ENCODE data around the gene RPS6KC1.

RPS6KC1 gene

GRCh38 chr1:213231795-213232231, 180.8 kb downstream of the RPS6KC1 start:
- no peak for DNase-seq

DNA sequence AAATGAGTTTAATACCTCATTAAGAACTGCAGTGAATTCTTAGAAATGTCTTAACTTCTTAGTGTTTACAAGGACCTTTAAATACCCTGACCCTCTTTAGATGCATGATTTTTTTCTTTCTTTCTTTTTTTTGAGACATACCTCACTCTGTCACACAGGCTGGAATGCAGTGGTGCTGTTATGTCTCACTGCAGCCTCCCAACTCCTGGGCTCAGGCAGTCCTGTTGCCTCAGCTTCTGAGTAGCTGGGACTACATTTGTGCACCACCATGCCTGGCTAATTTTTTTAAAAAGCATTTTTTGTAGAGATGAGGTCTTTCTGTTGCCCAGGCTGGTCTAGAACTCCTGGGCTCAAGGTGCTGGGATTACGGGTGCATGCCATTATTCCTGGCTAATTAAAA, 191.8 kb downstream of the RPS6KC1 start:
- DNase-seq (no peak), ATAC-seq (no peak)

More at GRCh38 chr1:213231795-213232231, 180.8 kb downstream of the RPS6KC1 start:
- no peak for ATAC-seq

GRCh38 chr1:213244664-213245091, 193.6 kb downstream of the RPS6KC1 start:
- DNase-seq (peak; percentile 21), ATAC-seq (no peak)

- ATAC-seq (no peak), DNase-seq (no peak)
Measured at GRCh38 chr1:213245260-213245910, 194.3 kb downstream of the RPS6KC1 start.

GRCh38 chr1:213247038-213247437, 196.0 kb downstream of the RPS6KC1 start:
- ATAC-seq (no peak), DNase-seq (no peak)

DNA sequence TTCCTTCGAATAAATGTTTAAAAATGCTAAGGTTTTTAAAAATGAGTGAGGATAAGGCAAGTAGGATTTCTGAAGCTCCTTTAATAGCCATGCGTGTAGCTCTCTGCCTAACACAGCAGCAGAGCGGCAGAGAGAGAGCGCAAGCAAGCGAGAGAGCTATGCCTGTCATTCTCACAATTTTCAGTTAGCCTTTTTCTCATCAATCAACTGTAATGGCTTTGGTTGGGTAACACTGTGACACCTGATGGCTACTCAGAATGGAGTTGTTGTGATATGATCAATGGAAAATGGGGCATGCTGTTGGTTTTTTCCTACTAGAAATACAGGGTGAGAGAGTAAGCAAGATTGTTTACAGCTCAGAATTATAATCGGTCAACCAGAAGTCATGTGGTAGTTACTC, 198.4 kb downstream of the RPS6KC1 start:
- no peak for ATAC-seq
- DNase-seq, result no peak

- DNase-seq (no peak), ATAC-seq (no peak)
Measured at GRCh38 chr1:213250041-213250440, 199.0 kb downstream of the RPS6KC1 start.

- ATAC-seq (no peak), DNase-seq (no peak)
Measured at GRCh38 chr1:213250446-213250845, 199.4 kb downstream of the RPS6KC1 start.

- DNase-seq, result no peak
- ATAC-seq, result no peak
Measured at GRCh38 chr1:213251972-213252371, 200.9 kb downstream of the RPS6KC1 start.

- DNase-seq (no peak), ATAC-seq (no peak)
Measured at GRCh38 chr1:213256438-213257087, 205.5 kb downstream of the RPS6KC1 start.

- ATAC-seq (no peak), DNase-seq (no peak)
Measured at GRCh38 chr1:213260311-213261075, 209.5 kb downstream of the RPS6KC1 start.

DNA sequence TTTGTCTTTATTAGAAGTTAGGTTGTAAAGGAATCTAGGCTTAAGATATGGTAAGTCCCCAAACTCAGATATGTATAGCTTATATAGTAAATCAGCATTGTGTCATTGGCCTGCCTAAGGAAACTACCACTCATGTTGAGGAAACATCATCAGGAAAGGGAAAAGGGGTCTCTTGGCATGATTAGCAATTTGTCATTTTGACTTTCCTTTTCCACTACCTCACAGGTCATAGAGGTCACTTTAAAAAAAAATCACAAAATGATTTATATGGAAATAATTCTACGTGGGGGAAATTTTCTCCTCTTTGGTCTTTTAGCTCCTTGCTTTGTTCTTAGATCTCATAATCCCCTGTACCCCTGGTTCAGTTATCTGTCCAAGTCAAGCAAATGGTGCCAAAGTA, 213.5 kb downstream of the RPS6KC1 start:
- ATAC-seq (no peak), DNase-seq (no peak)

GRCh38 chr1:213266983-213267772, 216.1 kb downstream of the RPS6KC1 start:
- ATAC-seq (no peak), DNase-seq (no peak)

- DNase-seq, result no peak
- no peak for ATAC-seq
Measured at GRCh38 chr1:213268221-213268620, 217.2 kb downstream of the RPS6KC1 start.

DNA sequence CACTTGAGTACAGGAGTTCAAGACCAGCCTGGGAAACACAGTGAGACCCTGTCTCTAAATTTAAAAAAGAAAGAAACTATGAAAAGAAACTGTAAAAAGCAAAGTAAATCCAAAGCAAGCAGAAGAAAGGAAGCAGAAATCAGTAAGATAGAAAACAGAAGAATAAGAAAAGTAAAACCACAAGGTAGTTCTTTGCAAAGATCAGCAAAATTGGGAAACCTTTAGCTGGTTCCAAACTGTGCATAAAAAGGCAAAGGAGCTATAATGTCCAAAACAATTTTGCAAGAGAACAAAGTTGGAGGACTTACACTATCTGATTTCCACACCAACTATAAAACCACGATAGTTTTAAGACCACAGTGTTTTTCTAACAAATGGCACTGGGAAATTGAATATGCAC, 218.8 kb downstream of the RPS6KC1 start:
- ATAC-seq, result no peak
- no peak for DNase-seq

DNA sequence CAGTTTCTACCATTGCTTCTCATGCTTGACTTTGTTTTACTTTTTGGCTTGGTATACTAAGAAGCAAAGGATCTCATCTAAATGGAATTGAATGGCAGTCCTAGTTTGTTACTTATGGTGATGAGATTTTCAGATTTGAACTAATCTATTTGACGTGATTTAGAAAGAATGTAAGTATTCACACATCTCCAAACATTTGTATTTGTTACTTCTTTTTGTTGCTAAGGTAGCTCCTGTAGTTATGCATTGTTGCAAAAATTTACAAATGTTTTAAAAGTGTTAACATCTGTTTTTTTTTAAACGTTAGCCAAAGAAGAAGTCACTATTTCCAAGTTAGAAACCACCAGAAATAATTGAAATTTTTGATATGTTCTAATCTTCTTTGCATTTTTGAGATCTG, 222.5 kb downstream of the RPS6KC1 start:
- DNase-seq (no peak), ATAC-seq (no peak)

DNA sequence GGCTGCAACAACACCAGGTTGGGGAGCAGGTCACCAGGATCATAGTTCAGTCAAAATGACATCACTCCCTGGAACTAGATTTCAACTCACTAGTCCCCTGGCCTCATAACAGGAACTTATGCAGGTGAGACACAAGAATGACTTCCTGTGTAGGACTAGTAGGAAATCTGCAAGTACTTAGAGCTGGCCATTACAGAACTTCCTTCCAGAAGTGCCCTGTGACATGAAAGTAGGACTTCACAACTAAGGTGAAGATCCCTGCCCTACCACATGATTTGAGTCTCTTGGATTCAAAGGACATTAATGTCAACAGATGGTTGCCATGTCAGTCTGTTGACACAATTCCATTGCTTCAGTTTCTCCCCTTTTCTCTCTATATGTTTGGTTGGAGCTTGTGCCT, 223.1 kb downstream of the RPS6KC1 start:
- no peak for ATAC-seq
- no peak for DNase-seq

DNA sequence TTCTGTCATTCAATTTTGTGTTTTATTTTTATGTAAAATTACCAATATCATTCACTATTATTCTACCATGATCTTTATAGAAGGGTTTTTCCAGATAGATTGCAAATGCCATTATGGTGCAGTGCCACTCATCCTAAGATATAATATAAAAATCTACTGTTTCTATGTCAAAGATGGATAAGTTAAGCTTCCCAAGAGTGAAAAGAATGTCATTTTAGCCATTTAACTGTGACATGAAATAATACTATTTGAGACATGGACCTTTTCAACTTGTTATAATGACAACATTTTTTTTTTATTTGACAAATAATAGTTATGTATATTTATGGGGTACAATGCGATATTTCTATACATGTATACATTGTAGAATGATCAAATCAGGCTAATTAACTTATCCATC, 224.3 kb downstream of the RPS6KC1 start:
- ATAC-seq, result no peak
- no peak for DNase-seq

- no peak for ATAC-seq
Measured at GRCh38 chr1:213276236-213276635, 225.2 kb downstream of the RPS6KC1 start.

GRCh38 chr1:213277036-213277435, 226.0 kb downstream of the RPS6KC1 start:
- DNase-seq (no peak), ATAC-seq (no peak)

More at GRCh38 chr1:213276236-213276635, 225.2 kb downstream of the RPS6KC1 start:
- no peak for DNase-seq

- ATAC-seq, result no peak
- DNase-seq, result no peak
Measured at GRCh38 chr1:213279410-213279809, 228.4 kb downstream of the RPS6KC1 start.

- no peak for DNase-seq
- no peak for ATAC-seq
Measured at GRCh38 chr1:213281640-213282301, 230.7 kb downstream of the RPS6KC1 start.
